ENCODE measurements around the gene KCNJ2.

Gene KCNJ2

DNA sequence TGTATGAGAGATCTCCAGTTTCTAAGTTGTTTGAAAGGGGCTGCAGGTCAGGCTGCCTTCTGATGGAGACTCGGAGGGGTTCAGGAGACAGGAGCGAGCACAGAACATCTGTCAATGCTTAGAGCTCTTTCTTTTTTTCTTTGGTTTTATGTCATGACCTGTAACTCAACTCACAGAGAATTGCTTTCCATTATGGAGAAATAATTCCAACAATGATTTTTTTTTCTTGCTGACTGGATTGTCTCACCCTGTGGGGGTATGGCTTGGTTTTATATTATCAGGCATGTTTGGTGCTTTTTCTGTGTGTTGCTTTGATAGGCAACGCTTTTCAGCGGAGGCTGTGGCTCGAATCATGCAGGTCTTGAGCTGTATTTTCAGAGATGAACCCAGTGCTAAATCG lies 10.7 kb upstream of the KCNJ2 start:
- FAIRE-seq (no peak), DNase-seq (ENCODE audit: low spot score) (no peak)

DNA sequence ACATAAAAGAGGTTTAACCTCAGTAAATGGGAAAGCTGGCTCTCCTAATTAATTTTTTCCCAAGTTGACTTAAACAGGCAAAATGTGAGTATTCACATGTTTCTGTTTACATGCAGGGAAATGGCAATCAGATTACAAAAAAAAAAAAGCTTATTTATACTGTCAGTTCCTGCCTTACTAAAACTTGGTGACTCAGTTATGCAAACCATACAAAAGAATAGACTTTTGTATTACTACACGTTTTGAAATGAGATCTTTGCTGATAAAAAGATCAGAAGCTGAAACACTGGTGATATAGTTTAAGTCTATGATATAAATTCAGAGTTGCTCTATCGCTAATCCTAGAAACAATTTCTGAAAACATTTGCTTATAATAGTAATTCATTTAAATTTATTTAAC lies 9.4 kb upstream of the KCNJ2 start:
- no peak for FAIRE-seq
- DNase-seq (ENCODE audit: low spot score): no peak

DNA sequence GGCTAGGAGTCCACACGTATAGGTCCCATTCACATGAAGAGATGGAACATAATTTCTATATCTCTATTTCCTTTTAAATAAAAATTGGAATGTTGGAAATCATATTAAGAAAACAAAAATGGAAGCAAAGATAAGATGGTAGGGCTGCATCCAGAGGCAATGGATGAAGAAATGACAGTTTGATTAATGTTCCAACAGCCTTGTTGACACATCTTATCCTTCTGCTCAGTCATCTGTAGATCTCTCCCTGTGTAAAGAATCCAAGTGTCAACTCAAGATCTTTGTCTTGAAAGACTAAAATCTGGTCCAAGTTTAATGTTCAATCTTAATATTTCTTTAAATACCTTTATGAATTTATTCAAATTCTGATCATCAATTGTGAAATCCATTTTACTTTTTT lies 7.8 kb upstream of the KCNJ2 start:
- FAIRE-seq (peak; percentile 37), DNase-seq (ENCODE audit: low spot score) (peak; percentile 25)

DNA sequence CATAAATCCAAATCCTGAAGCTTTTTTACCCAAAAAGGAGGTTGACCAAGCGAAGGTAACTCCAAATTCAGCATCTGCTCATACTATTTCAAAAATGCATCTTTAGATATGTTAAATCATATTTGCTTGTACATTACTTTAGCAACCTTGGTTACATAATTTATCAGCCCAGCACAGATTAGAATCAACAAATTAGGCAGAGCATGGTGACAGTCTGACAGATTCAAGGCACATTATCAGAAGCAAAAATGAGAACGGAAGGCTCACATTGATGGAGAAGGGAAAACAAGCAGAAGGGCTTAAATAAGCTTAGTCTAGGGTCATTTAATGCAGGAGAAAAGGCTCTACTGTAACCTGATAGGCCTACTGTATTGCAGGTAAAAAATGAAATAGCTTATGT lies 3.9 kb upstream of the KCNJ2 start:
- FAIRE-seq (no peak), DNase-seq (ENCODE audit: low spot score) (no peak)

- FAIRE-seq (no peak), DNase-seq (ENCODE audit: low spot score) (no peak)
Measured at GRCh38 chr17:70166615-70167014, 2.7 kb upstream of the KCNJ2 start.

DNA sequence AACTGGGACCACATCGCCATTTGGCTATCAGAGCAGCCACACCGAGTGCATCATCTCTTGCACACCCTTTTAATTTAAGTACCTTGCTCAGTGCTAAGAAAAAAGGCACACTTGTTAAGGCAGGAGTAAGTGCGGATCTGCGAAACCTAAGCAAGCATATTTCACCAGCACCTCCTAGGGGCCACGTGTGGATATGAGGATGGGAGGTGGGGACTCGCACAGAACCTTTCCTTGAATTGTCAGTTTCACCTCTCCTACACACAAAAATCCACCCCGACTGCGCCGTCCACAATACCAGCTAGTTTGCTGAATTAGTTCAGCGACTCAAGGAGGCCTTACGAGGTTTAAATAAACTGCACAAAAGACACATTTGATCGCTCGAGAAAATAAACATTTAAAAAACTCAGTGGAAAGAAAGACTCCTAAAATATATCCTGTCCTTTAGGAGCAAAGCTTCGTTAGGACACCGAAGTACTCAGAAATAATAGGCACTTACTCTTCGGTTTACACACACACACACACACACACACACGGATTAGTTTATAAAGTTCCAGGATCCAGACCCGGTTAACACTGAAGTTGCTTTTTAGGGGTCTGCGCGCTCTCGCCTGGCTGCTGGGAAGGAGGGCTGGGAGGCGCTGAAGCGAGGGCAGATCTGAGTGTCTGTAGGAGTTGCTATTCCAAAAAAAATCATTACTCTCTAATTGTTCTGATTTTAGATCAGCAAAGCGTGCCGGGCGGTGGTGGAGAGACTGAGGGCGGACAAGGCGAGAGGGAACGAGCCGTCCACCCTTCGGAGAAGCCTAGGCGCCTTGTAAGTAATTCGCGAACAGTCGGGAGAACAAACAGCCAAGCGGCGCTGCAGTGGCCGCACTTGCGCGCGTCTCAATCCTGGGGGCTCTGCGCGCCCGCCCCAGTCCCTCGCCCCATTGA lies 1.0 kb upstream of the KCNJ2 start:
- FAIRE-seq (no peak), DNase-seq (ENCODE audit: low spot score) (peak; percentile 25)

DNA sequence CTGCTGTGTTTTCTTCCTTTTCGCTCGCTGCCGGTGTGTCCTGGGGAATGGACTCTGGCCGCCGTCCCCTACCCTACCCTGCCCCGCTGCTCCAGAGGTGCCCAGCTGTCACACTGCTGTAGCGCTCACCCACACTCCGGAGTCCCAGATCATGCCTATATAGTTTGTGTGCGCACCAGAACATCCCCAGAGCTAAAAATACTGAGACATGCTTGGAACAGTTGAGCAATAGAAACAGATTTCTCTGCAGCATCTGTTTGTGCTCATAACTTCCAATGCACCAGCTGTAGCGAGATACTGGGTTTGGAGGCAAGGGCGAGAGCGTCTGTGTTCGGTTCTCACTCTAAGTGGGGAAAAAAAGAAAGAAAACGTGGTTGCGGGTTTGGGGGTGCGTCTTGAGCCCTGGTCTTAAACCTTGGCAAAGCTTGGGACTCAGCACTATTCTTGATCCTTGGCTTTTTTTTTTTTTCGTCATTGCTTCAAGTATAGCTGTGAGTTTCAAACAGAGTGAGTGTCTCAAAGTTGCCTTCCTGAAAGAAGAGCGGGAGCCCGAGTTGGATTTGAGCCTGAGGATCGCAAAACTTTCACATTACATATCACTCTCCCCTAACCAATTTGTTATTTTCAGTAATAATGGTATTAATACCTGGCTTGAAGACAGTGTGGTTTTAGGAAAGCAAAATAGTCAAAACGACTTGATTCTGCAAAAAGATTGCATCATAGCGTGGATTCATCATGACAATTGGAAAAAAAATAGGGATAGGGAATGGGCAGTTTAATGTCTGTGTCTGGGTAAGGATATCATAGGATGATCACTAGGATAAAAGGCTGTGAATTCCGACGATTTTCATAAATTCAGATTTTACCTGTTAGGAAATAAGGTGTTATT lies 621 bp downstream of the KCNJ2 start:
- DNase-seq (ENCODE audit: low spot score) (no peak), FAIRE-seq (no peak)

GRCh38 chr17:70171159-70171558 lies 1.8 kb downstream of the KCNJ2 start:
- FAIRE-seq: no peak
- DNase-seq (ENCODE audit: low spot score): no peak

DNA sequence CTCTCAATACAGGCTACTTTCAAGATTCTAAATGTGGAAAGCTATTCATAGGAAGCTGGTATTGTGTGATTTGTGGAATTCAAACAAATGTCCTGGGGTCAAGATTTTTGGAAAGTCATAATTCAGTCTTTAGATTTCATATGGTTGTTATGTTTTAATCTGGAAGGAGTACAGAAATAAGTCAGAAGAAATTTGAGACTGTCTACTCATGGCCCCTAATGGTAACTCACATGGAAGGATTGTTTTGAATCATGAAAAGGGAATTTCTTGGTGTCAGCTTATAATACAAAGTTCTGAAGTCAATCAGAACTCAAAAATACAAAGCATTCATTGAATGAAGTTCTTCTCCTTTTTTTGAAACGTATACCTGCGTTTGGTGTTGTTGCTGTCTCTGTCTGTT lies 3.1 kb downstream of the KCNJ2 start:
- FAIRE-seq (no peak), DNase-seq (ENCODE audit: low spot score) (no peak)

GRCh38 chr17:70172923-70173322 lies 3.6 kb downstream of the KCNJ2 start:
- FAIRE-seq (no peak), DNase-seq (ENCODE audit: low spot score) (no peak)

DNA sequence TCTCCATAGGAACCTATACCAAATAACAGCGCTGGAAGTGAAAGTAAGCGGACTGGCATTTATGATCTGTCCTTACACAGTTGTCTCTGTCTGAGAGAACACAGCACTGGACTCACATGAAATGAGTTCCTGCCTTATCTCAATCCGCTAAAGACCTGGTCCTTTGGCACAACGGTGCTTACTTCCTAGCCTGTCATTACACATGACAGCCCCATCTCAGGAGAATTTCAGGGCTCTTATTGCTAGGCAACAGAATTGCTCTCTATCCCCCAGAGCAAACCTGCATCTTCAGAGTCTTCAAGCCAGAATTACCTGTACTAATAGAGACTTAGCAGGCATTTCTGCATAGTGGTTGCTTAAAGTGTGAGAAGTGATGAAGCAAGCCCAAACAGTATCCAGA lies 4.3 kb downstream of the KCNJ2 start:
- no peak for FAIRE-seq
- DNase-seq (ENCODE audit: low spot score): no peak

GRCh38 chr17:70181376-70181775 lies 12.0 kb downstream of the KCNJ2 start:
- no peak for FAIRE-seq
- DNase-seq (ENCODE audit: low spot score): no peak

- FAIRE-seq (no peak), DNase-seq (ENCODE audit: low spot score) (no peak)
Measured at GRCh38 chr17:70181866-70182265, 12.5 kb downstream of the KCNJ2 start.

DNA sequence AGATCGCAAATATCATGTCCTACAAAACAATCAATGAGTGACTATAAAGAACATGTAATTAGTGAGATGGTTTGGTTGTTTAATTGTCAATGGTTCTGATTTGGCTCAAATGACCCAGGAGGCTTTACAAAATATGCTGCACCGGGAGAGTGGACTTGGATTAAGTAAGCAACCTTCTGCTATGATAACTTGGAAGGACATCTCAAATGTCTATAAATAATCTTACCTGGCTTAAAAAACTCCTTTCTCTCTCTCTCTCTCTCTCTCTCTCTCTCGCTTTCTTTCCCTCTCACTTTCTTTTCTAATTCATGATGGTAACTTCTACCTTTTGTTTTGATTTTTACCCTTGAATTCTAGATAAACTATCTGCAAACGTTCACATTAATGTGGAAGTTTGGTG lies 14.2 kb downstream of the KCNJ2 start:
- FAIRE-seq: no peak
- DNase-seq (ENCODE audit: low spot score): no peak

DNA sequence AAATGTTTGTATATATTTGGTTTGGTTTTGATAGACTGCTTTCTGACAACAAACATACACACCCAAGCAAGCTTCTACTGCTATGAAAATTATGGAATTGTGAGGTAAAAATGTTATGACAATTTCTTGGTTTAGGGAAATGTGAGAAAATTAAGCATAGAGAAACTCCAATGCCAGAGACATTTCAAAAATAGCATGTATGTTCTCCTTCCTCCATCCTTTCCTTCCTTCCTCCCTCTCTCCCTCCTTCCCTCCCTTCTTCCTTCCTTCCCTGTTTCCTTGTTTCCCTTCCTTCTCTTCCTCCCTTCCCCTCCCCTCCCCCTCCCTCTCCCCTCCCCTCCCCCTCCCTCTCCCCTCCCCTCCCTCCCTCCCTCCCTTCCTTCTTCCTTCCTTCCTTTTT lies 14.9 kb downstream of the KCNJ2 start:
- FAIRE-seq (no peak), DNase-seq (ENCODE audit: low spot score) (no peak)

GRCh38 chr17:70184770-70185169 lies 15.4 kb downstream of the KCNJ2 start:
- peak; percentile 76 for FAIRE-seq

DNA sequence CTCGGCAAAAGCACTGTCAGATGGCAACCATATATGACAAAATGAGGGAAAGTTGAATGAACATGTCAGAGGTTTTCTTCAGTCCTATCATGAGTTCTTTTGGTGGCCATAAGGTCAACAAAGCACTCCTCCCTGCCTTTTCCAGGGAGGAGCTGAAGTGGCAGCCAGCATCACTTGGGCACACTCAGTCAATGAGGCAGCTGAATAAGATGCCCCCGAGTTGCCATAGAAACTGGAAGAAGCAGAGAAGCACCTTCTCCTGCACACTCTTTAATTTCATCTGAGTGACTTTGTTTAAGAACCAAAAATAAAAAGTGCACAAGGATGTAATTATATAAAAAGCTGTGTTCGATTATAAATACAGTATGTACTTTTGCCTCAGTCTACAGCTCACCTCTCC lies 16.0 kb downstream of the KCNJ2 start:
- DNase-seq (ENCODE audit: low spot score) (no peak), FAIRE-seq (no peak)

More at GRCh38 chr17:70184770-70185169, 15.4 kb downstream of the KCNJ2 start:
- peak; percentile 48 for DNase-seq (ENCODE audit: low spot score)

GRCh38 chr17:70187383-70187782 lies 18.1 kb downstream of the KCNJ2 start:
- FAIRE-seq (no peak), DNase-seq (ENCODE audit: low spot score) (peak; percentile 43)

DNA sequence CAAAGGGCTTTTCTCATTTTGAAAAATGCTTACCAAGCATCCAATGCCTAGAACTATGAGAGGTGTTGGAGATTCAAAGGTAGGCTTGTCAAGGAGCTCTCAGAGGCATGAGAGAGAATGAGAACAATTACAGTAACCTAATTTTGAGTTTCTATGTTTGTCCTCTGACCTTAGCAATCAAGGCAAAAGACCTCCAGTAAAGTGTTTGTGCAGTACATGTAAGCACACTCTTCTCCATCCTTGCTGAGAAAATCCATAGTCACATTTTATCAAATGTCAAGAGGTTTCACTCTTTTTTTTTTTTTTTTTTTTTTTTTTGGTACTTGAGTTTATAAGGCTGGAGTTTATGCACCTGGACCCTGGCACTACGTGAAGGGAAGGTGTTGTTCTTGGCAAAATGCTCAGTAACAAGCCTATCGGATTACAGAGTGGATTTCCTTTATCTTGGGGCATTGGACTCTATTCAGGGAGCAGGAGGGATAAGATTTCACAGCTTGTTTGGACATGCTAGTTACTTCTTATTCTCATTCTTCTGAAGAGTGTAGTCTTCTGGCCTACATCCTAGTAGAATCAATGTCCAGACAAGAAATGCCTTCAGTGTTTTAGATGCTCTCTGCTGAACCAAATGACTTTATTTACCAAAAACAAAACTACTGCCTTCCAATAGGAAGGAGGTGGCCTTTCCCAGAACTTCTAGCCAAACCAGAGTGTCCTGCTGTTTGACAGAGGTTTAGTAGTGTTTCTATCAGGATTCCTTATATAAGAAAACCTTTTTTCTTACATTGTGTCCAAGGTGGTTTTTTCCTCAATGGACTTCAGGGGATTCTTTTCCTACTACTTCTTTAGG lies 21.9 kb downstream of the KCNJ2 start:
- DNase-seq (ENCODE audit: low spot score) (no peak), FAIRE-seq (no peak)

- DNase-seq (ENCODE audit: low spot score) (no peak), FAIRE-seq (no peak)
Measured at GRCh38 chr17:70195091-70195490, 25.8 kb downstream of the KCNJ2 start.

DNA sequence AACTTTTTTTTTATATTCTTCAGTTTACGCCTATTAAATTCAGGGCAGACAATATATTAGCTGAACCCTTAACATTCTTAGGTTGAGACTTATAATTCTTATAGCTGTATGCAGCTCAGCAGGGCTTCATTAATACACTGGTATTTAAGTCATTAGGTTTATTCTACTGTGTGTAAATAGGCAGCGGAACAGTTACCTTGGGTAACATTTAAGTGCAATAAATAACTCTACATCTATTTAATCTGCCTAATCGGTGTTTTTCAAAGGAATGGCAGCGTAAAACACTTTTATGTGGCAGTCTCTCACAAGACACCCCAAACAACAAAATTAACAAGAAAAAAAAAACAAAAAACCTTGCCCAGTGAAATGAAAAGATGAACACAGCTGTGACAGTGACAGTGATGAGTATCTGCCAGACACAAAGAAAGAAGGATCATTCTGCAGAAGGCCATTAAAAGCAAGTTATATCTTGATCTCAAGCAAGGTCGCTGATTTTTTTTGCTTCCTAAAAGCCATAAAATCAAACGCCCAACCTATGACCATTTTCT lies 32.6 kb downstream of the KCNJ2 start:
- no peak for FAIRE-seq
- no peak for DNase-seq (ENCODE audit: low spot score)
